Endometrium (tissue), 2 donors: Measurements from ENCODE around the gene SLC9A5.

Experiments used
- FAIRE-seq: peaks from 2 replicates; lab custom pipeline; 2012; peaks lifted over from hg19 to GRCh38; lab: Jason Lieb, UNC
- donor health status: control.
- donor health status: control.

SLC9A5 gene

DNA sequence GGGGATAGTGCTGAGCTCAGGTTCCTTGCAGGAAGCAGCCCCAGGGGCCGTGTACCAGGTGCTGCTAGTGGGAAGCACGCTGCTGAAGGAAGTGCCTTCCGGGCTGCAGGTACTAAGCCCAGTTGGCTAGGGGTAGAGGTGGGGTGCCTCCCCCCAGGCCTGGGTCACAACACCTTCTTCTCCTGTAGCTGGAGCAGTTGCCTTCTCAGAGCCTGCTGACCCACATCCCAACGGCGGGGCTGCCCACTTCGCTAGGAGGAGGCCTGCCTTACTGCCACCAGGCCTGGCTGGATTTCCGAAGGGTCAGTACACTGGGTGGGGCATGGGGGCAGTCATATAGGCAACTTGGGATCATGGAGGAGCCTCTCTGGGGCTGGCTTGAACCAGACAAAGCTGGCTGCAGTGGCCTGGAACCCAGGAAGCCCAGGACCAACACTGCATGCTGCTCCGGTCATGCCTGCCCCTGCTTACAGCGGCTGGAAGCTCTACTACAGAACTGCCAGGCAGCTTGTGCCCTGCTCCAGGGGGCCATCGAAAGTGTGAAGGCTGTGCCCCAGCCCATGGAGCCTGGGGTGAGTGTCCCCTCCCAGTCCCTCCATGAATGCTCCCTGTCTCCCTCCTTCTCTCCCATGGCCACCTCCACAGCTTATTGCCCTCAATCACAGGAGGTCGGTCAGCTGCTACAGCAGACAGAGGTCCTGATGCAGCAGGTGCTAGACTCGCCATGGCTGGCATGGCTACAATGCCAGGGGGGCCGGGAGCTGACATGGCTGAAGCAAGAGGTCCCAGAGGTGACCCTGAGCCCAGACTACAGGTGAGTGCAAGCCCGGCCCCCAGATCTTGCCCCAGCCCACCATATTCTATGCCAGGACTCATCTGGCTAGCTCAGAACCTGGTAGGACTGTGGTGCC, 33.0 kb downstream of the SLC9A5 start:
- no peak for FAIRE-seq

DNA sequence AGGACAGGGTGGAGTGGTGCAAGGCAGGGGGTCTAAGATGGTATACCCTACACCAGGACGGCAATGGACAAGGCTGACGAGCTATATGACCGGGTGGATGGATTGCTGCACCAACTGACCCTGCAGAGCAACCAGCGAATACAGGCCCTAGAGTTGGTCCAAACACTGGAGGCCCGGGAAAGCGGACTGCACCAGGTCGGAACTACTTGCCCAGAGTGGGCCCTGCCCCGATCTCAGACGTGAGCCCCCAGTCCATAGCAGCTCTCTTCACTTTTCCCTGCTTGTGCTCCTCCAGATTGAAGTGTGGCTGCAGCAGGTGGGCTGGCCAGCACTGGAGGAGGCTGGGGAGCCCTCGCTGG, 33.6 kb downstream of the SLC9A5 start:
- FAIRE-seq: no peak

DNA sequence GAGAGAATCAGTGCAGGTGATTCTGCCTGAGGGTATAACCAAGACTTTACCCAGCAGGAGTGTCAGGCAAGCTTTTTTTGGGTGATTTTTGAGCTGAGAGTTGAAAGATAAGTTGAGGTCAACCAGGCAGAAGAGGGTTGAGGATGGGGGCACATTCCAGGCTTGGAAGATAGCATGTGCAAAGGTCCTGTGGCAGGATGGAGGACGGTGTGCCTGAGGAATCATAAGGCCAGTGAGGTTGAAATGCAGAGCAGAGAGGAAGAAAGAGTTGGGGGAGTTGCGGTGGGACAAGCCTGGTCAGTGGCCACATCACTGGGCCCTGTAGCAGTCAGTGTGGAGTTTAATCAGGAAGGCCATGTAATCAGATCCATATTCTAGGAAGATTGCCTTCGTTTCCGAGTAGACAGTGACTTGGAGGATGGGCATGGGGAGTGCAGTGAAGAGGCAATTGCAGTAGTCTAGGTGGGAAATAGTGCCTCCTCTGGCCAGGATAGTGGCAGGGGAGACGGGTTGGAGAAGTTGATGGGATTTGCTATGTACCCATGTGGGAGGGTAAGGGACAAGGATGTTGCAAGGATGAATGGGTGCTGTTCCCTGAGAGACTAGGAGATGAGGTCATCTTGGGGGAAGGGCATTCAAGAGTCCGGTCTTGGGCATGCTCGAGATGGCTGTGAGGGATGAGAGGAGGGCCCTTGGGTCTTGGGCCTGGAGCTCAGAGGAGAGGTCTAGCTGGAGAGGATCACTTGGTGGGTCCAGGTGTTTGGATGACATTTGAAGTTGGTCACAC, 34.5 kb downstream of the SLC9A5 start:
- no peak for FAIRE-seq

DNA sequence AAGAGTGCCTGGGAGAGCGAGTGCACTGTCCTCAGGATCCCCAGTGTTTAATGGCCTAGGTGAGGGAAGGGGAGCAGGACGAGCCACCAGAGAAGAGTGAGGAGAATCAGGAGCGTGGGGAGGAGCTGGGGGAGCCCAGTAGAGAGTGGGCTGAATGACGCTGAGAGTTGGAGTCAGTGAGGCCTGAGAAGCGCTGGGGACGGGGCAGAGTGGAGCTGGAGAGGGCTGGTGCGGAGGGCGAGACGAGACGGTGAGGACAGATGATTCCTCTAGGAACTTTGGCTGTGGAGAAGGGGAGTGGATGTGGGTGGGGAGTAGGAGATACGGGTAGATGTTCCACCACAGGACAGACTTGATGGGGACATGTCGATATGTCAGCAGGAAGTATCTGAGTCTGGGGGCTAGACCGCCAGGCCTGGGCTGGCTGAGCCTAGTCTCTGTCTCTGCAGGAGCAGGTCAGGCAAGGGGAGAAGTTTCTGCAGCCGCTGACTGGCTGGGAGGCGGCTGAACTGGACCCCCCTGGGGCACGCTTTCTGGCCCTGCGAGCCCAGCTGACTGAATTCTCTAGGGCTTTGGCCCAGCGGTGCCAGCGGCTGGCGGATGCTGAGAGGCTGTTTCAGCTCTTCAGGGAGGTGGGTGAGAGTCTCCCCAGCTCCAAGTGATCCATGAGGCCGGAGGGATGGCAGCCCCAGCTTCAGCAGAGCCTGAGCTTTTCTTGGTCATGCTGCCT, 35.2 kb downstream of the SLC9A5 start:
- no peak for FAIRE-seq

DNA sequence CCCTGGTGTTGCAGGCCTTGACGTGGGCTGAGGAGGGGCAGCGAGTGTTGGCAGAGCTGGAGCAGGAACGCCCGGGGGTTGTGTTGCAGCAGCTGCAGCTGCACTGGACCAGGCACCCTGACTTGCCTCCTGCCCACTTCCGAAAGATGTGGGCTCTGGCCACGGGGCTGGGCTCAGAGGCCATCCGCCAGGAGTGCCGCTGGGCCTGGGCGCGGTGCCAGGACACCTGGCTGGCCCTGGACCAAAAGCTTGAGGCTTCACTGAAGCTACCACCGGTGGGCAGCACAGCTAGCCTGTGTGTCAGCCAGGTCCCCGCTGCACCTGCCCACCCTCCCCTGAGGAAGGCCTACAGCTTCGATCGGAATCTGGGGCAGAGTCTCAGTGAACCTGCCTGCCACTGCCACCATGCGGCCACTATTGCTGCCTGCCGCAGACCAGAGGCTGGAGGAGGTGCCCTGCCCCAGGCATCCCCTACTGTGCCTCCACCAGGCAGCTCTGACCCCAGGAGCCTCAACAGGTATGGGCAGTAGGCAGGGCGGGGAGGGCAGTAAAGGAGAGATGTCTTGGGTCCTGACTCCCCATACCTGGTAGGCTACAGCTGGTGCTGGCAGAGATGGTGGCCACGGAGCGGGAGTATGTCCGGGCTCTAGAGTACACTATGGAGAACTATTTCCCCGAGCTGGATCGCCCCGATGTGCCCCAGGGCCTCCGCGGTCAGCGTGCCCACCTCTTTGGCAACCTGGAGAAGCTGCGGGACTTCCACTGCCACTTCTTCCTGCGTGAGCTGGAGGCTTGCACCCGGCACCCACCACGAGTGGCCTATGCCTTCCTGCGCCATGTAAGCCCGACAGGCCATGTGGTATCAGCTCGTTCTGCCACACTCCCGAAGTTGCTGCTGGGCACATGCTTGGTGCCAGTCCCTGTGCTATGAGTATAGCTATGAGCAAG, 36.2 kb downstream of the SLC9A5 start:
- no peak for FAIRE-seq

DNA sequence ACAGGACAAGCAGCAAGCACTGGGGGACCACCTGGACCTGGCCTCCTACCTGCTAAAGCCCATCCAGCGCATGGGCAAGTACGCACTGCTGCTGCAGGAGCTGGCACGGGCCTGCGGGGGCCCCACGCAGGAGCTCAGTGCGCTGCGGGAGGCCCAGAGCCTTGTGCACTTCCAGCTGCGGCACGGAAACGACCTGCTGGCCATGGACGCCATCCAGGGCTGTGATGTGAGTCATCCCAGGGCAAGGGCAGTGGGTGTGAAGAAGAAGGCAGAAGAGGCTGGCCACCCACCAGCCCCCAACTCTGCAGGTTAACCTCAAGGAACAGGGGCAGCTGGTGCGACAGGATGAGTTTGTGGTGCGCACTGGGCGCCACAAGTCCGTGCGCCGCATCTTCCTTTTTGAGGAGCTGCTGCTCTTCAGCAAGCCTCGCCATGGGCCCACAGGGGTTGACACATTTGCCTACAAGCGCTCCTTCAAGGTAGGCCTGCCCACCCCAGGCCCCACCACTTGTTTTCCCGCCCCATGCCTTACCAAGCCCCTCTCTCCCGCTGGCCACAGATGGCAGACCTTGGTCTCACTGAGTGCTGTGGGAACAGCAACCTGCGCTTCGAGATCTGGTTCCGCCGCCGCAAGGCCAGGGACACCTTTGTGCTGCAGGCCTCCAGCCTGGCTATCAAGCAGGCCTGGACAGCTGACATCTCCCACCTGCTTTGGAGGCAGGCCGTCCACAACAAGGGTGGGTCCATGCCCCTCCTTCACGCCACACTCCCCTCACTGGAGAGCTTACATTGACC, 37.9 kb downstream of the SLC9A5 start:
- no peak for FAIRE-seq

DNA sequence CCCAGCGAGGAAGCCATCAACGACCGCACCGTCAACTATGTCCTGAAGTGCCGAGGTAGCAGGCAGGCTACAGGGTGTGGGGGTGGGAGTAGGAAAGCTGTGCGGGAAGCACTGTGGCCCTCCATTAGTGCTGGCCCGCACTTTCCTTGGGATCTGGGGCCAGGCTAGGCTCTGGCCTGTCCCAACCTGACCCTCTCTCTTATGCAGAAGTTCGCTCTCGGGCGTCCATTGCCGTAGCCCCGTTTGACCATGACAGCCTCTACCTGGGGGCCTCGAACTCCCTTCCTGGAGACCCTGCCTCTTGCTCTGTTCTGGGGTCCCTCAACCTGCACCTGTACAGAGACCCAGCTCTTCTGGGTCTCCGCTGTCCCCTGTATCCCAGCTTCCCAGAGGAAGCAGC, 39.2 kb downstream of the SLC9A5 start:
- no peak for FAIRE-seq

DNA sequence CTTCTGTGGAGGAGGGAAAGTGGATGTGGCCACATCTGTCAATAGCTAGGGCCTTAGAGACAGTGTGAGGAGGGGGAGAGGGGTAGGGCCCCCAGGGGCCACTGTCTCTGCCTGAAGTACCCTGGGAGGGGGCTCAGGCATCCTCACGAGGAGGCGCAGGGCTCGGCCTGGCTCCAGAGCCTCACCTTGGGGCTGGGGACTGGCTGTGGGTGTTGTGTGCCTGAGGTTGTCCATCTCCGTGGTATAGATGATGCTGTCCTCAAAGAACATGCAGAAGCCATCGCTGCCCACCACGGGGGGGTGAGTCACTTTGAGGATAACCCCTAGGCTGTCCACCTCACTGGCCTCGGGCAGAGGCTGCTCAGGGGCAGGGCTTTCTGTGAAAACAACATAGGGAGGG, 42.7 kb downstream of the SLC9A5 start:
- FAIRE-seq: no peak

DNA sequence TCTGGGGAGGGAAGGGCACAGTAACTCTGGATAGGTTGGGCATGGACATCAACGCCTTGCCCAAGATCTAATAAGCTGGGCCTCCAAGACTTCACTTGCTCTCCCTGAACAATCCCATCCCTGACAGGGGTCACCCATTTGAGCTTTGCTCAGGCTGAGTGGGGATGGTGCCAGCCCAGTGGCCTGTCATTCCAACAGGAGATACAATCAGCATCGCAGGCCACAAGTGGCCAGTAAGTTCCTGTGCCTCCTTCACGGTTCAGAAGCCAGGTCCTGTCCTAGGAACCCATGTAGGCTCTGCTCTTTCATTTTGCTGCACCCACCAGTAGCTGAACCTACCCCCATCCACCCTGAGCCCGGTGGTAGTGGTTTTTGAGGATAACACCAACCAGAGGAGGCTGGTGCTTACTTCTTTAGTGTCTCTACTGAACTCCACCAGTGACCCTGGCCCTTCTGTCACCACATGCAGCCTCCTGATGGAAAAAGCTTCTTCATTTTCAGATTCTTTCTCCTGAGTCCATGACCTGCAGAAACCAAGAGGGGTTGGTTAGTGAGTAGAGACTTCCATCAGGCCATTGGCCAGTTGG, 45.5 kb downstream of the SLC9A5 start:
- FAIRE-seq: no peak

DNA sequence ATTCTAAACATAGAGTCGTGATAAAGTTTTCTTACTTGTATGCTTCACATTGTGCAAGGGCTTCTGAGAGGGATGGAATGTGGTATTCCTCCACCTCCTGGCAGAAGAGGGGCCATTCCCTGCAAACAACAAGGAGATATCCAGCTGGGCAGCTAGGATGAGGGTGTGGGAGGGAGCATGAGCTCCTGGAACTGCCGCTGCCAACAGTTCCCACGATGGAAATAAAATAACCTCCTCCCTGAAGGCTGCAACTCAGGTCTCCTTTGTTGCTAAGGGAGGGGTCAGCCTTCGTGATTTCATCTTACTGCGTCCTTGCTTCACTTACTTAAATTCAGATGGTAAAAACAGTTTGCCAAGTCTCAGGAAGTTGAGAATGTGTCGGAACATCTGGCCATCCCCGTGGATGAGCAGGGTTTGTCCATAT, 46.2 kb downstream of the SLC9A5 start:
- no peak for FAIRE-seq

DNA sequence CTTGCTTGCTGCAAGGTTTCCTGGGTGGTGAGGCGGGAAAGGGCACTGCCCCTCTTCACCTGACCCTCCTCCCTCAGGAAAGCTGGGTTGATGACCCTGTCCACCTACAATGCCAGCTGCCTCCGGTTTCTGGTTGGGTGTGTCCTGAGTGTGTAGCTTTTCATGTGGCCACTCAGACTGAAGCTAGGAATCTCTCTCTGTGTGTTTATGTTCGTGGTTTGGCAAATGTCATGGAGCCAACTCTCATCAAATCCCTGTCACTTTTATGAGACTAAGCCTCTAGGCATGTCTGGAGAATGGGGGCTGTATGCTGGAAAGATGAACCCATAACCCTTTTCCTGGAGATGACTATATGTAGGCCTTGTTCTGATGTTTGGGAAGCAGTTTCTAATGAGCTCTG, 47.6 kb downstream of the SLC9A5 start:
- FAIRE-seq: no peak

DNA sequence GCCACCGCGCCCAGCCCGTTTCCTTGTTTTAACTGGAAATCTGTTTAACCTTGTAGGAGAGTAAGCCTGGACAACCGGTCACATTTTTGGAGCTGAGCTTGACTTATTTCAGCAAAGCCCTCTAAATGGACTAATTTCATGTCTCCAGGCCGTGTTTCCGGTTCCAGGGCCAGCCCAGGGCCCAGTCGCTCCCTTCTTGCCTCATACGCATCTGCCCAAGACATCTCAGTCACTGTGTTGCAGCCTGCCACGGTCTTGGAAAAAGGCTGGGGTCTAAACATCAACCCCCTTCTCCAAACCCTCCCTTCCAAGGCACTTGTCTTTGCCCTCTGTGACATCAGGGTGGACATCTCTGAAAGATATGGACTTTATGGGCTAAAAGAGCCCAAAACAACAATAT, 49.5 kb downstream of the SLC9A5 start:
- no peak for FAIRE-seq

DNA sequence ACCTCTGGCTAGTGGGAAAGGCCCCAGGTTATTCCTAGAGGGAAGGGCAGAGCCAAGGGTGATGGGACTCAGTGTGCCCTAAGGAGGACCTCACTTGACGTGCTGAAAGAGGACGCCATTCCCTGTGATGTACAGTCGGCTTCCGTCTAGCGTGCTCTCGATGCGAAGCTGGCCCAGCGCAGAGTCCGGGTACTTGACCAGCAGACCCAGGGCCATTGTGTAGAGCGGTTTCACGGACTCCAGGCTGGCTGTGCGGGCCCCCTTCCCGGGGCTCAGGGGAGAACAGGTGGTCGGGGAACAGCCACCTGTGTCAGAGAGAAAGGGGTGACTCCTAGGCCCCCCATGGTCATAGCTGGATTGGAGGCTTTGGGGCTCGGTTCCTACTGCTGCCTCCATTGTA, 50.5 kb downstream of the SLC9A5 start:
- no peak for FAIRE-seq

DNA sequence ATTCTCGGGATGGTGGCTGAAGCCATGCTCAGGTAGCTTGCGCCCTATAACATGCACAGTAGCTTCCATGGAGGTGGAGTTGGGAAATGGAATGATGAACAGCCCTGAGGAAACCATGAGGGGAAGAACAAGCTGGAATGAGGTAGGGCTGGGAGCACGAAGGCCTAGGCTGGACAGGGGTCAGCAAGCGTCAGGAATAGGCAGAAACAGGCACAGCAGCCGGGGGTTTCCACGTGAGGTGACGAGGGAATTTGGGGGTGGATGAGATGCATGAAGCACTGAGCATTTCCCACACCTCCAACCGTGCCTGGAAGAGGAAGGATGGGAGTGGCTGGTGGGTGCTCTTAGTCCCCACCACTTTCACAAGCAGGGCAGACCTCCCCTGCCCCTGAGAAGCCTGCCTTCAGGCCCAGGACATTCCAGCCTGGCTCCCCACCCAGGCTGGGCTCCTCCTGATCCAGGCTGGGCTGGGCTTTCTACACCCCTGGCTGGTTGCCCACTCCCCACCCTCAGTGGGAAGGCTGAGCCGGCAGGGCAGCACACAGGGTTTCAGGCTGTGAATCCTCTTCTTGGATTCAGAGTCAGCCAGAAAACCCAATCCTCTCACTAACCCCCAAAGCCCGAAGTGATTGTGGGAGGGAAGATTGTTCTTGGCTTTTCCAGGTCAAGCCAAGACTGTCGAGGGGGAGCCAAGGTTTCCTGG, 52.5 kb downstream of the SLC9A5 start:
- FAIRE-seq: no peak

DNA sequence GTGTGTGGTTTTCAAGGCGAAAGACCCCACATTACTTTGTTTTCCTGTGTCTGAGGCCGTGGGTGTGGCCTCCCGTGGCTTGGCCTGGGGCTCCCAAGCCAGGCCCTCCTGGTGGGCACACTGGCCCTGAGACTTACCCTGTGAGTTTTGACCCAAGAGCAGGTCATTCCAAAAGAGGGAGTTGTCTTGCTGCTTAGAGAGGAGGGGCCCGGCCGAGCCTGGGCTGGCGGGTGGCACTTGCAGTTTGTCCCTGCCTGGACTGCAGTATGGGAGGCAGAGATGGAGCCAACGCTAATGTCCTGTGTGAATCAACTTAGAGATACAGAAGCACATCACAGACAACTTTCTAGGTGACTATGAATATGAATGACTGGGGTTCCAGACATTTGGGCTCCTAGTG, 53.3 kb downstream of the SLC9A5 start:
- no peak for FAIRE-seq

DNA sequence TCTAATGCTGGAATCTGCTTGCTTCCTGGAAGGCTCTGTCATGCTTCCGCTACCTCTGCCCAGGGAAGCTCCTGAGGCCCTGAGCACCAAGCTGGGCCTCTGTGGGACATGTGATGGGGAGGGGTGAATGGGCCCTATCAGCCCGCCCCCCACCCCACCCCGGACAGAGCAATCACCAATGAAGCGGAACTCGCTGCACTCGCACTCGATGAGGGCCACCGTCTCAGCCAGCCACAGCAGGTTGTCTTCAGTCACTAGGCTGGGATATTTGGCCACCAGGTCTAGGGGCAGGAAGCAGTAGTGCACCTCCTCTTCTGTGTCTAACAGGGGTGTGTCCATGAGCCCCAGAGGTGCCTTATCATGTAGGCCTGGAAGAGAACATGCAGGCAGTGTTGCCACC, 54.2 kb downstream of the SLC9A5 start:
- no peak for FAIRE-seq

DNA sequence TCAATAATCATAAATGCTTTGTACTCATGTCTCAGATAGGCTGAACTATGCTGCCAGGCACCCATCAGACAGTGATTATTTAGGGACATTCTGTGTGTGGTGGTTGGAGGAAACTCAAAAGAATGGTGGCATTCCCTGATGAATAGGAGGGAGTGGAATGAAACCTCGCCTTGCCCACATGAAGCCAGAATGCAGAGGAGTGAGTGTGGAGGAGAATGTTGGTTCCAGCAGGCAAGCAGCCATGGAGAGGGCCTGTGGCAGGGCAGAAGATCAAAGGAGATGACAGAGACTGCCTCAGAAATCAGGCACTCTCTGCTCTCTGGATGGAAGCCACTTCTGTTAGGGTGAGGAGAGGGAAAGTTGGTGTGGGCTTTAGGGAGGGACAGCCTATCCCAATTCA, 55.2 kb downstream of the SLC9A5 start:
- no peak for FAIRE-seq

DNA sequence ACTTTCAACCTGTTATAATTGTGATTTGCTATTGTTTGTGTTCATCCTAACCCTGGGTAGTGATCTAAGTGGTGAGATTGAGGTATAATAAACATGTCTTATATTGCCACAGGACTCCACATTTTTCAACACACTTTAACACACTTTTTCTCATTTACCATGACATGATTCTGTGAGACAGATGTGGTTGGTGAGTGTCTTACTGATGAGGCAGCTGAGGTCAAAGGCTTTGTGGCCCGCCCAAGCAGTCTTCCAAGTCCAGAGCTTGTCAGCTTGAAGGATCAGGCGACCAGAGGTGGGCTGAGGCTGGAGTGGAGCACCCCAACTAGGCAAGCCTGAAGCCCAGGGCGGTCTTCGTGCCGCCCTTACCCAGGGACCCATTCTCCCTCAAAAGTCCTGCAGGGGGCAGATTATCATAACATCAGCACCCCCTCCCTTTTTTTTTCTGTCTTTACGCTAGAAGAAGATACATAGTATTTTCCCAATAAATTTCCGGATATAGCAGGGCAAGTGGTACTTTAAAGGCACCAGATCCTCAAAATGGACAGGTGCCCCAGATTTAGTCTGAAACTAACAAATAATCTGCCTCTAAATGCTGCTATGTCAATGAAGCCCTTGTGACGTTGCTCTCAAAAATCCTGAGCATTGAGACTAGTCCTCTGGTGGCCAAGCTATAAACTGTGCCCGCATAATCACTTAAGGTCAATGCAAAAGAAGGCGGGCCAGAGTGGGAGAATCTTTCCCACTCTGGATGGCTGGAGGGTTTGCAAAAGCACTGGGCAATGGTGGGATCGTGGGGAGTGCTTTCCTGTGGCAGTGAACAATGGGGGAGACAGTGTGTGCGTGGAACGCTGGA, 56.7 kb downstream of the SLC9A5 start:
- no peak for FAIRE-seq

DNA sequence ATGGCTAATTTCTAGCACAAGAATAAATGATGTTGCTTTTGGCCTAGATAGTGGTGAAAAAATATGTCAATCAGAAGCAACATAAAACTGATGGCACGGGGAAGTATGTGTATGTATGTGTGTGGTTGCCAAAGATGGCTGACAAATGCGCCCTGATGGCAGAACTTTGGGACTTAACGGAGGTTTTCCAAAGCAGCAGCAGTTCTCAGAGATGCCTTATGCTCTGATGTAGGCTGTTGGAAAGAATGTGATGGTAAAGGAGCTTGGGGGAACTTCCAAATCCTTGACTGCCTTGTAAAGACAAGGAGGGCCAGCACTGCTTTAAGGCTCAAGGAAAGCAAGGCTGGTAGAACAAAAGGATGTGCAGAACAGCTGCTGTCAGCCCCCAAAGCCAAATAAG, 61.8 kb downstream of the SLC9A5 start:
- FAIRE-seq: no peak
